HFF-Myc (cell line): ENCODE data around the gene HIVEP1.
A peak's percentile ranks its signal among the peaks of the same experiment; 100 is the strongest.

Source experiments
- DNase-seq: peaks from one replicate; pipeline ENCODE4 v3.0.0-alpha.2; 2011; ENCODE audit warnings: low read depth; ENCODE audit errors: extremely low read depth
- H3K4me3 ChIP-seq: replicated peaks from 2 replicates; pipeline ENCODE4 v1.5.1; 2011; ENCODE audit warnings: low read depth, mild to moderate bottlenecking, control low read depth, low read length
- TF ChIP-seq, protein P1 (sequence below): IDR thresholded peaks from 2 replicates; pipeline ENCODE4 v1.5.1; 2012; ENCODE audit warnings: mild to moderate bottlenecking, low read depth, low read length, control low read depth; ENCODE audit errors: missing control alignments

Gene HIVEP1

DNA sequence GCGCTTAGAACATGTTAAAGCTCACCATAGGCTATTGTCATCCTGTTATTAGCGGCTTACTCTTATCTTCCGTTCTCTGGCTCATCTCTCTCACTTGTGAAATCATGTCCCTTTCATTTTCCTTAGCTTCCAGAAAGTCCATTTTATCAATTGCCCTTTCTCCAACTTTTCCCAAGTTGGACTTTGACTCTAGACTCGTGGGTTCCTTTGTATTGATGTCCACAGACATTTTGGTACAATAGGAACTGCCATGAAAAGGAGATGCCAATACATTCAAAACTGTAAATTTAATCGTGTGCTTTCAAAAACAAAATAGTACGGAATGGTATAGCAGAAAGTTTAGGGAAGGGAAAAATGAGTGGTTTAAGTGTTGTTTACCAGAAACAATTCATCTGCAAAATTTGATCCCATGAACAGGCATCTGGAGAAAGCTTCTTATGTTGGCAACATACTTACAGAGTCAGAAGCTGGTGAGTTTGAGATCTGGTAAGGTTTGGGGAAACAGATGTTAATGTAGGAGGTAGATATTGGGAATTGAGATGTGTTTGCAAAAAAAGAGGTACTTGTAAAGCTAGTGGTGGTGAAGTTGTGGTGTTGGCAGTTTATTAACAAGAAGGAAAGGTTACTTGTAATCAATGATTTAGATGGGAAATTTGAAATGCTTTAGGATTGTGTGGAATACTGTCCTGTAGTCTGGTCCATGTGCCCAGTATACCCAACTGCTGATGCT is 10.2 kb upstream of the HIVEP1 start:
- DNase-seq: no peak
- TF ChIP-seq, protein P1, sequence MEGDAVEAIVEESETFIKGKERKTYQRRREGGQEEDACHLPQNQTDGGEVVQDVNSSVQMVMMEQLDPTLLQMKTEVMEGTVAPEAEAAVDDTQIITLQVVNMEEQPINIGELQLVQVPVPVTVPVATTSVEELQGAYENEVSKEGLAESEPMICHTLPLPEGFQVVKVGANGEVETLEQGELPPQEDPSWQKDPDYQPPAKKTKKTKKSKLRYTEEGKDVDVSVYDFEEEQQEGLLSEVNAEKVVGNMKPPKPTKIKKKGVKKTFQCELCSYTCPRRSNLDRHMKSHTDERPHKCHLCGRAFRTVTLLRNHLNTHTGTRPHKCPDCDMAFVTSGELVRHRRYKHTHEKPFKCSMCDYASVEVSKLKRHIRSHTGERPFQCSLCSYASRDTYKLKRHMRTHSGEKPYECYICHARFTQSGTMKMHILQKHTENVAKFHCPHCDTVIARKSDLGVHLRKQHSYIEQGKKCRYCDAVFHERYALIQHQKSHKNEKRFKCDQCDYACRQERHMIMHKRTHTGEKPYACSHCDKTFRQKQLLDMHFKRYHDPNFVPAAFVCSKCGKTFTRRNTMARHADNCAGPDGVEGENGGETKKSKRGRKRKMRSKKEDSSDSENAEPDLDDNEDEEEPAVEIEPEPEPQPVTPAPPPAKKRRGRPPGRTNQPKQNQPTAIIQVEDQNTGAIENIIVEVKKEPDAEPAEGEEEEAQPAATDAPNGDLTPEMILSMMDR: no peak
- no peak overlapping the region for H3K4me3 ChIP-seq

DNA sequence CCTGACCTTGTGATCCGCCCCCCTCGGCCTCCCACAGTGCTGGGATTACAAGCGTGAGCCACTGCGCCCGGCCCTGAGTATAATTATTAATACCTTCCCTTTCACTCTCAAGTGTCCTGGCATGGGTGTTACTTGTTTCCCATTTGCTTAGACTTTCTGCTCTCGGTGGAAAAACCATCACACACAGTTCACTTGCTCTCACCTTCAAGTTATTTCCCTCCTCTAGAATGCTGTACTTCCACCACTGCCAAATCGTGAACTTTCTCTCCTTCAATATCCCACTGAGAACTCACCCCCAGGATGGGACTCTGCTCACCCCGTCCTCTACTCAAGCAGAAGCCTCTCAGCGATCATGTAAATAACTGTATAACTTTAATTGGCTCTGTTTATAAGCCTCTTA is 4.6 kb upstream of the HIVEP1 start:
- DNase-seq: no peak
- H3K4me3 ChIP-seq: no peak overlapping the region
- TF ChIP-seq, protein P1: no peak

DNA sequence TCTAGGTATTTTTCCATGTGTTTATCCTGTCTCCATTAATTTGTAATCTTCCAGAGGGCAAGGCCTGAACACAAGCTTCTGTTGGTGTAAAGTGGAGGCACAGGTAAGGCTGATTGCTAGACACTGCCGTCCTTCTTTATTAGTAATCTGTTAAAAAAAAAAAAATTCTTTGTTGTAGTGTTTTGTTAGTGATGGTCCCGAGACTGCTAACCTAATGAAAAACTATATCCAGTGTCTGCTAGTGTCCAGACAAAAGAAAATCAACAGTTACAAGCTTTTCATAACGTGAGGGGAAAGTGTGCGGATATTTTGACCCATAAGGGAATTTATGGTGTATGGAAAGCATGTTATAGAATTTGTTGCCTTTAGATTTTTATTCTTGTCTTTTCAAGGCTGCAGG is 4.2 kb upstream of the HIVEP1 start:
- TF ChIP-seq, protein P1: no peak
- no peak for DNase-seq
- H3K4me3 ChIP-seq: peak overlapping the region; percentile 62

DNA sequence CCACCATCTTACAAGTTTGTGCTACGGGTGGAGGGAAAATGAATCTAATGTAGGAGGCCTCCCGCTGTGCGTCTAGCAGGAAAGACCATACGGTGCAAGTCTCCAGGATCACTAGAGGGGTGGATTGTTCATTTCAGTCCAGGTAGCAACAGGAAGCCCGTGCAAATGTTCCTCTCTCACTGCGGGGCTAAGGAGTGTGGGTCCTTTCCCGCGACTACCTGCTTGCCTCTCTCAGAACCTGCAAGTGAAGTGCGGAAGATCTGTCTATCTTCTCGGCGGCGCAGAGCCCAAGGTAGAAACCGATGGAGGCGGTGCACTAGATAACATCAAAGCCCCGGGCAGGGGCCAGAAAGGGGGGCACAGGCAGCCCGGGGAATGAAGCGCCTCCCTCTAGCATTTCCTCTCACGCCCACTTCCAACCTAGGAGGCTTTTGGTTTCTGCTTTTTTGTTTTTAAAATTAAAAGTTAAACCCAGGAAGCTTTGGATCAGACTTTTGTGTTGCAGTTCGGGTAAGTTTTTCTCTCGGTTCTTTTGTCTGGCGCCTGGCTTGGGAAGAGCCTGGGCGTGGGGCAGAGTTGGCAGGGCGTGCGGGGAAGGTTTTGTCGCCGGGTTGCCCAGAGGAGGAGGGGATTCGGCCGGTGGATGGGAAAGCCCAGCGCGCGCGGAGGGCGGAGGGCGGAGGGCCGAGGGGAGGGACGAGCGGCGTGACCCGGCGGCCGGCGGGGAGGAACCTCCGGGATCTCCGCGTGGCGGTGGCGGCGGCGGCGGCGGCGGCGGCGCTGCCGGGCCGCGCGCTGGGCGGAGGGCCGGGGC is 3.5 kb upstream of the HIVEP1 start:
- H3K4me3 ChIP-seq: peak overlapping the region; percentile 62
- TF ChIP-seq, protein P1: no peak
- DNase-seq: no peak

DNA sequence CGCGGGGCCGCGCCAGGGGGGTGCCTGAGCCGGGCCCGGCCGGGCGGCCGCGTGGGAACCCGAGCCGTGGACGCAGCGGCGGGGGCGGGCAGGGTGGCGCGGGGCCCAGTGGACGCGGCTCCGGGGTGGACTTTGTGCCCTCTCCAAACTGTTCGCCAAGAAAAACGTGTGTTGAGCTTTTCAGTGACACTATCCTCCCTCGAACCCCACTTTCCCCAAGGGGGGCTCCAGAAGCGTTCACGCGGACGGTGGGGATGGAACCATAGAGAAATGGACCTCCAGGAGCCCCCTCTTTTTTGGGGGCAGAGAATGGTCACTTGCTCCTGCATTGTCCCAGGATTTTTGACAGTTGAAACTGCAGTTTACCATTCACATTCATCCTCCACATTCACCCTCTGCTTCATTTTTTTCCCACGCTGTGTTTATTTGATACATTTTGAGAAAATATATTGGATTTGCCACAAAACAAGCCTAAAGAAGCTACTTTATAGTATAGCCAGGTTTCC is 2.9 kb upstream of the HIVEP1 start:
- H3K4me3 ChIP-seq: peak overlapping the region; percentile 62
- TF ChIP-seq, protein P1: no peak
- DNase-seq: no peak

DNA sequence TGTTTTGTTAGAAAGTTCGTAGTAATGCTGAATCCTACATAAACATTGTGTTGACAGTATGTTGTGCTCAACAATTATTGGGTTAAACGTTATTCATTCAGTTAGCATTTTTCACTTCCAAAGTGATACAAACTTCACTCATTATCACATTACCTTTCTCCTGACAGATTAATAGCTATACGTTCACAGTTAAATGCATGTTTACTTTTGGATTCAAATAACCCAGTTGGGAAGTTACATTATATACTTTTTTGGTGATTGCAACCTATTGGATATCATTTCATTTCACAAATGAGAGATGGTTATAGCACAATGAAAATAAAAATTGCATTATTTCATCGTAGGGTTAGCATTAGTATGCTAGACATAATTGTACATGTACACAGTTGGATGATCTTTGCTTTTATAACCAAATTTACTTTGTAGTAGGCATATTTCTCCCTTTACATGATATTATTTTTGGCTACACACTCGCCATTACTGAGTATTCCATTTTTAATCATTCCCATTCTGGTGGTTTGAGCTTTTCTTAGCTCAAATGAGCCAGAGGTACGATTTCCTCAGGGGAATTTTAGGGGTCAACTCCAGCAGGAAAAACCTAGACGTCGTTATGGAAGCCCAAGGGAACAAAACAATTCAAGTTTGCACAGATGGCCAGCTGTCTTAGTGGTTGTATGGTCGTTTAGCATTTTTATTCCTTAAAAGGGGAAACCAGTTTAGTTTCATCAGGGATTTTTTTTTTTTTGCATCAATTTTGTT is 2.1 kb upstream of the HIVEP1 start:
- peak overlapping the region; percentile 62 for H3K4me3 ChIP-seq
- TF ChIP-seq, protein P1: no peak
- no peak for DNase-seq
